Astrocyte (in vitro differentiated cells and primary cell): Measurements from ENCODE around the gene KLHL28. TPM values are rescaled to one million over a fixed set of nuclear protein-coding genes. Genes with fewer than 3 reads are reported as not detected.

ENCODE experiments used
- DNase-seq: peaks from one replicate; pipeline ENCODE4 v3.0.0-alpha.2; 2010; ENCODE audit warnings: low read depth
- FAIRE-seq: peaks from 2 replicates; lab custom pipeline; 2011; peaks lifted over from hg19 to GRCh38; lab: Jason Lieb, UNC
- H2AFZ ChIP-seq: 2 replicates; pipeline ENCODE4 v1.6.0; 2012; ENCODE audit warnings: low read depth, low read length, inconsistent platforms
- H3K27ac ChIP-seq: 2 replicates; pipeline ENCODE4 v1.5.1; 2011; ENCODE audit warnings: low read depth, low read length, inconsistent platforms
- H3K27me3 ChIP-seq: 2 replicates; pipeline ENCODE4 v1.6.0; 2011; ENCODE audit warnings: low read length, inconsistent platforms; ENCODE audit not compliant: insufficient read depth
- H3K36me3 ChIP-seq: 2 replicates; pipeline ENCODE4 v1.5.1; 2011; ENCODE audit warnings: low read length, inconsistent platforms; ENCODE audit not compliant: insufficient read depth
- H3K4me1 ChIP-seq: 2 replicates; pipeline ENCODE4 v1.5.1; 2011; ENCODE audit warnings: low read length, inconsistent platforms; ENCODE audit not compliant: insufficient read depth
- H3K4me2 ChIP-seq: 2 replicates; pipeline ENCODE4 v1.6.0; 2012; ENCODE audit warnings: low read length, inconsistent platforms
- H3K4me3 ChIP-seq: 2 replicates; pipeline ENCODE4 v1.5.1; 2011; ENCODE audit warnings: low read depth, mild to moderate bottlenecking, low read length, inconsistent platforms; ENCODE audit not compliant: insufficient read depth
- H3K79me2 ChIP-seq: 2 replicates; pipeline ENCODE4 v1.6.0; 2012; ENCODE audit warnings: mild to moderate bottlenecking, low read length, inconsistent platforms; ENCODE audit not compliant: insufficient read depth
- H3K9ac ChIP-seq: 2 replicates; pipeline ENCODE4 v1.6.0; 2012; ENCODE audit warnings: mild to moderate bottlenecking, low read length, inconsistent platforms
- H3K9me3 ChIP-seq: 2 replicates; pipeline ENCODE4 v1.5.1; 2012; ENCODE audit warnings: low read depth, mild to moderate bottlenecking, low read length, inconsistent platforms; ENCODE audit not compliant: insufficient read depth
- H4K20me1 ChIP-seq: 2 replicates; pipeline ENCODE4 v1.6.0; 2012; ENCODE audit warnings: low read length, inconsistent platforms; ENCODE audit not compliant: insufficient read depth
- H3K27ac Mint-ChIP-seq: one replicate; pipeline ENCODE4 v1.8.0; 2021; ENCODE audit warnings: mild to moderate bottlenecking, mixed read lengths; ENCODE audit not compliant: unreplicated experiment
- H3K27me3 Mint-ChIP-seq: one replicate; pipeline ENCODE4 v1.8.0; 2021; ENCODE audit warnings: low read depth, mixed read lengths; ENCODE audit not compliant: unreplicated experiment
- H3K36me3 Mint-ChIP-seq: one replicate; pipeline ENCODE4 v1.8.0; 2021; ENCODE audit warnings: low read depth, mixed read lengths; ENCODE audit not compliant: unreplicated experiment
- H3K4me1 Mint-ChIP-seq: one replicate; pipeline ENCODE4 v1.8.0; 2021; ENCODE audit warnings: low read depth, mixed read lengths; ENCODE audit not compliant: unreplicated experiment
- H3K4me3 Mint-ChIP-seq: one replicate; pipeline ENCODE4 v1.8.0; 2021; ENCODE audit warnings: mild to moderate bottlenecking, moderate library complexity, mixed read lengths; ENCODE audit not compliant: unreplicated experiment
- H3K9me3 Mint-ChIP-seq: one replicate; pipeline ENCODE4 v1.8.0; 2021; ENCODE audit warnings: mild to moderate bottlenecking, mixed read lengths; ENCODE audit not compliant: unreplicated experiment
- CTCF ChIP-seq: IDR thresholded peaks from 2 replicates; pipeline ENCODE4 v1.5.1; 2011; ENCODE audit warnings: low read depth, mild to moderate bottlenecking, inconsistent platforms, low read length, moderate library complexity; ENCODE audit not compliant: insufficient read depth
- EZH2 ChIP-seq: IDR thresholded peaks from 2 replicates; pipeline ENCODE4 v1.6.1; 2012; ENCODE audit warnings: mild to moderate bottlenecking, low read length, inconsistent platforms; ENCODE audit not compliant: insufficient read depth
- total RNA-seq: library from RNA; stranded (reverse); gene quantifications from 2 replicates; pipeline ENCODE4 v1.2.1, GENCODE V29; 2021

Gene KLHL28
- total RNA-seq, 1 donor from 2014 or later = 21.2 TPM

GRCh38 chr14:44988694-44989093, 26.9 kb upstream of the KLHL28 start:
- no peak overlapping the region for H3K27ac Mint-ChIP-seq
- TF ChIP-seq CTCF (no peak), EZH2 (no peak)
- Histone ChIP-seq H3K9me3 (no peaks in the 10 kb centered on the region), H3K4me1 (no peaks in the 10 kb centered on the region), H3K27ac (no peak overlapping the region), H3K4me2 (no peak overlapping the region), H3K9ac (no peak overlapping the region), H4K20me1 (peaks cover 16% of the 10 kb centered on the region), H2AFZ (no peak overlapping the region), H3K36me3 (no peaks in the 10 kb centered on the region), H3K27me3 (no peaks in the 10 kb centered on the region), H3K4me3 (no peak overlapping the region), H3K79me2 (peaks cover 28% of the 10 kb centered on the region)
- DNase-seq = no peak
- no peak overlapping the region for H3K4me3 Mint-ChIP-seq
- no peak for FAIRE-seq
- no peaks in the 10 kb centered on the region for H3K4me1 Mint-ChIP-seq
- no peaks in the 10 kb centered on the region for H3K36me3 Mint-ChIP-seq
- H3K9me3 Mint-ChIP-seq = no peaks in the 10 kb centered on the region
- H3K27me3 Mint-ChIP-seq = no peaks in the 10 kb centered on the region

GRCh38 chr14:44982594-44982993, 20.8 kb upstream of the KLHL28 start:
- TF ChIP-seq CTCF = no peak
- H3K27ac ChIP-seq = no peak overlapping the region
- no peaks in the 10 kb centered on the region for H3K27me3 Mint-ChIP-seq
- no peak for FAIRE-seq
- H3K9me3 ChIP-seq = no peaks in the 10 kb centered on the region
- H3K27ac Mint-ChIP-seq = no peak overlapping the region
- H3K4me3 ChIP-seq = no peak overlapping the region
- H3K4me1 Mint-ChIP-seq = no peaks in the 10 kb centered on the region
- H3K36me3 ChIP-seq = no peaks in the 10 kb centered on the region
- no peaks in the 10 kb centered on the region for H3K36me3 Mint-ChIP-seq
- no peak overlapping the region for H3K4me2 ChIP-seq
- no peak overlapping the region for H3K9ac ChIP-seq
- H3K4me3 Mint-ChIP-seq = no peak overlapping the region
- H3K9me3 Mint-ChIP-seq = no peaks in the 10 kb centered on the region
- H3K27me3 ChIP-seq = no peaks in the 10 kb centered on the region
- H3K79me2 ChIP-seq = peaks cover 51% of the 10 kb centered on the region
- no peak for DNase-seq
- H2AFZ ChIP-seq = no peak overlapping the region
- no peaks in the 10 kb centered on the region for H3K4me1 ChIP-seq
- H4K20me1 ChIP-seq = peaks cover 18% of the 10 kb centered on the region

- Mint-ChIP-seq H3K4me1 (no peaks in the 10 kb centered on the region), H3K9me3 (no peaks in the 10 kb centered on the region), H3K4me3 (no peak overlapping the region), H3K27me3 (no peaks in the 10 kb centered on the region), H3K27ac (no peak overlapping the region), H3K36me3 (no peaks in the 10 kb centered on the region)
- Histone ChIP-seq H2AFZ (no peak overlapping the region), H3K36me3 (no peaks in the 10 kb centered on the region), H4K20me1 (peaks cover 19% of the 10 kb centered on the region), H3K4me3 (no peak overlapping the region), H3K4me1 (no peaks in the 10 kb centered on the region), H3K9me3 (no peaks in the 10 kb centered on the region), H3K27me3 (no peaks in the 10 kb centered on the region), H3K27ac (no peak overlapping the region), H3K79me2 (peaks cover 58% of the 10 kb centered on the region), H3K4me2 (no peak overlapping the region), H3K9ac (no peak overlapping the region)
- TF ChIP-seq CTCF (no peak), EZH2 (no peak)
- DNase-seq = no peak
- no peak for FAIRE-seq
These were observed 19.5 kb upstream of the KLHL28 start for GRCh38 chr14:44981198-44981597.
